DND-41 (cell line): ENCODE measurements around the gene EHMT1.

Experiments used
- ATAC-seq: fragments of 200-7000 bp; cut with Tn5 transposase; 3 replicates; pipeline ENCODE4 v1.9.1; 2021; ENCODE audit warnings: low read depth; ENCODE audit not compliant: insufficient read depth
- DNase-seq: peaks from one replicate; pipeline ENCODE4 v3.0.0-alpha.2; 2020
- H2AFZ ChIP-seq: 2 replicates; pipeline ENCODE4 v1.6.0; 2012; ENCODE audit warnings: low read depth, low read length
- H3K27ac ChIP-seq: 2 replicates; pipeline ENCODE4 v1.5.1; 2012; ENCODE audit warnings: low read length, inconsistent platforms
- H3K27me3 ChIP-seq: fragments of 200-600 bp; sonication (generic); 2 replicates; pipeline ENCODE4 v1.6.0; 2012; ENCODE audit warnings: low read length, mild to moderate bottlenecking, inconsistent platforms; ENCODE audit not compliant: insufficient read depth, poor library complexity
- H3K36me3 ChIP-seq: 2 replicates; pipeline ENCODE4 v1.5.1; 2012; ENCODE audit warnings: low read length, inconsistent platforms; ENCODE audit not compliant: insufficient read depth
- H3K4me1 ChIP-seq: 2 replicates; pipeline ENCODE4 v1.5.1; 2012; ENCODE audit warnings: mild to moderate bottlenecking, low read length; ENCODE audit not compliant: insufficient read depth
- H3K4me2 ChIP-seq: 2 replicates; pipeline ENCODE4 v1.6.0; 2012; ENCODE audit warnings: mild to moderate bottlenecking, moderate library complexity, low read length, inconsistent platforms; ENCODE audit not compliant: insufficient read depth
- H3K4me3 ChIP-seq, 2 experiments: fragments of 200-600 bp in 1 of 2; shearing (Covaris generic) in 1 of 2; 2 replicates each; pipeline ENCODE4 v1.5.1; 2012 to 2016; ENCODE audit warnings: inconsistent platforms in 2 of 2, low read length in 2 of 2, mild to moderate bottlenecking in 2 of 2, low read depth in 1 of 2, moderate library complexity in 1 of 2
- H3K79me2 ChIP-seq: 2 replicates; pipeline ENCODE4 v1.6.0; 2012; ENCODE audit warnings: low read length, inconsistent platforms; ENCODE audit not compliant: insufficient read depth
- H3K9ac ChIP-seq: 2 replicates; pipeline ENCODE4 v1.6.0; 2012; ENCODE audit warnings: low read depth, mild to moderate bottlenecking, inconsistent platforms, low read length, moderate library complexity
- H3K9me3 ChIP-seq: 2 replicates; pipeline ENCODE4 v1.5.1; 2012; ENCODE audit warnings: low read length, moderate library complexity, mild to moderate bottlenecking, inconsistent platforms; ENCODE audit not compliant: insufficient read depth, severe bottlenecking
- H4K20me1 ChIP-seq: 2 replicates; pipeline ENCODE4 v1.6.0; 2012; ENCODE audit warnings: low read length; ENCODE audit not compliant: insufficient read depth
- EZH2 ChIP-seq: IDR thresholded peaks from 3 replicates; pipeline ENCODE4 v1.6.1; 2012; ENCODE audit warnings: borderline replicate concordance, low read depth, mild to moderate bottlenecking, moderate library complexity, low read length, inconsistent platforms; ENCODE audit not compliant: severe bottlenecking
- TF ChIP-seq, protein P1 (sequence below): IDR thresholded peaks from 2 replicates; pipeline ENCODE4 v1.5.1; 2012; ENCODE audit warnings: borderline replicate concordance, low read length, moderate library complexity, mild to moderate bottlenecking; ENCODE audit not compliant: poor library complexity, severe bottlenecking; ENCODE audit errors: extremely low read depth

Gene EHMT1

DNA sequence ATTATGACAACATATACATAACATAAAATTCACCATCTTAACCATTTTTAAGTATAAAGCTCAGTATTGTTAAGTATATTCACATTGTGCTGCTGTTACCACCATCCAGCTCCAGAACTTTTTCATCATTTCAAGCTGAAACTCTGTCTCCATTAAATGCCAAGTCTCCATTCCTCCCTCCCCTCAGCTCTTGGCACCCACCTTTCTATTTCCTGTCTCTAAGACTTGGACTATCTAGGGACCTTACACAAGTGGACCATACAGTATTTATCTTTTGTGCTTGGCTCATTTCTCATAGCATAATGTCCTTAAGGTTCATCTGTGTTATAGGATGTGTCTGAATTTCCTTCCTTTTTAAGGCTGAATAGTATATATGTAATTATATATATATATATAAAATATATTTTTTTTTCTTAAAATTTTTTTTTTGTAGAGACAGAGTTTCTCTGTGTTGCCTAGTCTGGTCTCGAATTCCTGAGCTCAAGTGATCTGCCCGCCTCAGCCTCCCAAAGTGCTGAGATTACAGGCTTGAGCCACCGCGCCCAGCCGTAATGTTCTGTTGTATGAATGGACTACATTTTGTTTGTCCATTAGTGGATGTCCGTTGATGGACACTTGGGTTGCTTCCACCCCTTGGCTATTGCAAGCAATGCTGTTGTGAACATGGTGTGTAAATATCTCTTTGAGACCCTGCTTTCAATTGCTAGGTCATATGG, 72.3 kb downstream of the EHMT1 start:
- H3K79me2 ChIP-seq: peaks cover 91% of the 10 kb centered on the region
- peaks cover 57% of the 10 kb centered on the region for H4K20me1 ChIP-seq
- TF ChIP-seq EZH2: no peak
- TF ChIP-seq, protein P1, sequence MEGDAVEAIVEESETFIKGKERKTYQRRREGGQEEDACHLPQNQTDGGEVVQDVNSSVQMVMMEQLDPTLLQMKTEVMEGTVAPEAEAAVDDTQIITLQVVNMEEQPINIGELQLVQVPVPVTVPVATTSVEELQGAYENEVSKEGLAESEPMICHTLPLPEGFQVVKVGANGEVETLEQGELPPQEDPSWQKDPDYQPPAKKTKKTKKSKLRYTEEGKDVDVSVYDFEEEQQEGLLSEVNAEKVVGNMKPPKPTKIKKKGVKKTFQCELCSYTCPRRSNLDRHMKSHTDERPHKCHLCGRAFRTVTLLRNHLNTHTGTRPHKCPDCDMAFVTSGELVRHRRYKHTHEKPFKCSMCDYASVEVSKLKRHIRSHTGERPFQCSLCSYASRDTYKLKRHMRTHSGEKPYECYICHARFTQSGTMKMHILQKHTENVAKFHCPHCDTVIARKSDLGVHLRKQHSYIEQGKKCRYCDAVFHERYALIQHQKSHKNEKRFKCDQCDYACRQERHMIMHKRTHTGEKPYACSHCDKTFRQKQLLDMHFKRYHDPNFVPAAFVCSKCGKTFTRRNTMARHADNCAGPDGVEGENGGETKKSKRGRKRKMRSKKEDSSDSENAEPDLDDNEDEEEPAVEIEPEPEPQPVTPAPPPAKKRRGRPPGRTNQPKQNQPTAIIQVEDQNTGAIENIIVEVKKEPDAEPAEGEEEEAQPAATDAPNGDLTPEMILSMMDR: no peak
- no peaks in the 10 kb centered on the region for H3K4me1 ChIP-seq
- H2AFZ ChIP-seq: no peak overlapping the region
- H3K36me3 ChIP-seq: no peaks in the 10 kb centered on the region
- DNase-seq: no peak
- no peaks in the 10 kb centered on the region for H3K27me3 ChIP-seq
- no peak overlapping the region for H3K9ac ChIP-seq
- H3K27ac ChIP-seq: no peak overlapping the region
- H3K4me2 ChIP-seq: no peak overlapping the region
- ATAC-seq: no peak
- no peaks in the 10 kb centered on the region for H3K9me3 ChIP-seq
- no peak overlapping the region for H3K4me3 ChIP-seq

DNA sequence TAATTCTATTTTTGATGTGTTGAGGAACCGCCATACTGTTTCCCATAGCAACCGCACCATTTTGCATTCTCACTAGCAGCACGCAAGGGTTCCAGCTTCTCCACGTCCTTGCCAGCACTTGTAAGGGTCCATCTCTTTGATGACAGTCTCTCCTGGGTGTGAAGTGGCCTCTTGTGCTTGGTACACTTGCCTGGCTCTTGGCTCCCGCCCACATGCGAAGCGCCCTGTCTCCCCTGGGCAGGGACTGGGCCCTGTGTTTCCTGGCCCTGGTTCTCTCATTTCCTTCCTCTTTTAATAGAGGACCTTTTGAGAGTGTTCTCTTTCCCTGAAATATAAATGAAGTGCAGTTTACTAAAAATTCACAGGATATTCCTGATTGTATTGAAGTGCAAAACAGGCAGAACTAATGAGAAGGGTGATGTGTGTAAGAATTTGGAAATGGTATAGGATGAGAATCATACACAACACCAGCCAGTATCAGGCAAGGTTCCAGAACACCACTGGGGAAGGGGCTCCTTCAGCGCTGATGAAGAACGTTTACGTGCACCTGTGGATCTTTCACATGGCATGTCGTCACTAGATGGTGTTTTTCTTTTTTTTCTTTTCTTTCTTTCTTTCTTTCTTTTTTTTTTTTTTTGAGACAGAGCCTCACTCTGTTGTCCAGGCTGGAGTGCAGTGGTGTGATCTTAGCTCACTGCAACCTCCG, 73.0 kb downstream of the EHMT1 start:
- no peaks in the 10 kb centered on the region for H3K36me3 ChIP-seq
- no peaks in the 10 kb centered on the region for H3K4me1 ChIP-seq

DNA sequence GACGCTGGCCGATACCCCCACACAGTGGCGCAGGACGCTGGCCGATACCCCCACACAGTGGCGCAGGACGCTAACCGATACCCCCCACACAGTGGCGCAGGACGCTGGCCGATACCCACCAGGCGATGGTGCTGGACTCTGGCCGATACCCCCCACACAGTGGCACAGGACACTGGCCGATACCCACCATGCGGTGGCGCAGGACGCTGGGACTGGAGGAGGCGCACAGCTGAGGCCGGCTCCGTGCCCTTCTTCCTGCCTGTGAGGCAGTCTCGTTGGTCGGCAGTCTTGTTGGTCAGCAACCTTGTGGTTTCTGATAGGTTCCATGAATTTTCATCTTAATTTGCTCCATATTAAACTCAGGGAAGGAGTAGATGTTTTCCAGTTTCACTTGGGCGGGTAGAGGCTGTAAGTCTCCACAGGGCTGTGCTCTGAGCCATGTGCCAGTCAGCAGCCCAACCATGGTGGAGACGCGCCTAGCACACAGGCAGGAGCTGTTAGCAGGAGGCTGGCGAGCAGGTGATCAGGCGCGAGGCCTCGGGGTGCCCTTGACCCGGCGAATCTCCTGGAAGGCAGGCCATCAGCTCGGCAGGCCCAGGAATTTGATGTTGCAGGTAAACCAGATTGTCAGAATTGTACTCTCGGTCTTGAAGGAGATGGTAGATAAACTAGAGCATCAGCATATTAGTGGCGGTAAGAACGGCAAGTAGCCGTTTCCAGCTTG, 75.6 kb downstream of the EHMT1 start:
- no peaks in the 10 kb centered on the region for H3K27me3 ChIP-seq
- H4K20me1 ChIP-seq: peaks cover 52% of the 10 kb centered on the region
- H3K9me3 ChIP-seq: no peaks in the 10 kb centered on the region
- H3K4me3 ChIP-seq: no peak overlapping the region
- H3K27ac ChIP-seq: no peak overlapping the region
- H3K36me3 ChIP-seq: no peaks in the 10 kb centered on the region; the same call in 1 of the 2 replicates
- no peak overlapping the region for H3K4me2 ChIP-seq
- peaks cover 93% of the 10 kb centered on the region for H3K79me2 ChIP-seq
- no peak for DNase-seq
- ATAC-seq: no peak
- no peak overlapping the region for H3K9ac ChIP-seq
- no peaks in the 10 kb centered on the region for H3K4me1 ChIP-seq
- no peak overlapping the region for H2AFZ ChIP-seq
- no peak for TF ChIP-seq EZH2
- TF ChIP-seq, protein P1: no peak

More for the DNA sequence above, 73.0 kb downstream of the EHMT1 start:
- DNase-seq (no peak), ATAC-seq (no peak)
- Histone ChIP-seq H3K4me2 (no peak overlapping the region), H3K9me3 (no peaks in the 10 kb centered on the region), H2AFZ (no peak overlapping the region), H3K79me2 (peaks cover 93% of the 10 kb centered on the region), H3K4me3 (no peak overlapping the region), H3K27me3 (no peaks in the 10 kb centered on the region), H3K9ac (no peak overlapping the region), H4K20me1 (peaks cover 60% of the 10 kb centered on the region), H3K27ac (no peak overlapping the region)
- TF ChIP-seq EZH2: no peak
- TF ChIP-seq, protein P1: no peak
